Measurements from ENCODE around the gene BRAT1. TPM values are rescaled to one million over a fixed set of nuclear protein-coding genes. Genes with fewer than 3 reads are reported as not detected.
A peak's percentile ranks its signal among the peaks of the same experiment; 100 is the strongest.

BRAT1 gene
- total RNA-seq, 1 experiment from 2014 or later, result 50.0 TPM

- ATAC-seq, result no peak
- H3K4me3 Mint-ChIP-seq, result no peak overlapping the region
- no peaks in the 10 kb centered on the region; the same call in 1 of the 2 replicates for H3K27me3 Mint-ChIP-seq (ENCODE audit: low read depth)
- H3K27ac Mint-ChIP-seq, result peak overlapping the region; percentile 95
- peaks cover 25% of the 10 kb centered on the region for H3K4me1 Mint-ChIP-seq
- POLR2A ChIA-PET, result interaction anchor here (0.6 kb wide), 1 partner anchor 405 kb away, joined by 4 read pairs; no protein-coding TSS in a partner anchor
- DNase-seq (ENCODE audit: low spot score), result no peak
- TF ChIP-seq ZNF423 (CRISPR knock-in tag; IDR thresholded peaks at IDR 0.05), result peak; percentile 84
- no peak for TF ChIP-seq ZBTB43 (CRISPR knock-in tag; IDR thresholded peaks at IDR 0.05)
- TF ChIP-seq, protein P1, sequence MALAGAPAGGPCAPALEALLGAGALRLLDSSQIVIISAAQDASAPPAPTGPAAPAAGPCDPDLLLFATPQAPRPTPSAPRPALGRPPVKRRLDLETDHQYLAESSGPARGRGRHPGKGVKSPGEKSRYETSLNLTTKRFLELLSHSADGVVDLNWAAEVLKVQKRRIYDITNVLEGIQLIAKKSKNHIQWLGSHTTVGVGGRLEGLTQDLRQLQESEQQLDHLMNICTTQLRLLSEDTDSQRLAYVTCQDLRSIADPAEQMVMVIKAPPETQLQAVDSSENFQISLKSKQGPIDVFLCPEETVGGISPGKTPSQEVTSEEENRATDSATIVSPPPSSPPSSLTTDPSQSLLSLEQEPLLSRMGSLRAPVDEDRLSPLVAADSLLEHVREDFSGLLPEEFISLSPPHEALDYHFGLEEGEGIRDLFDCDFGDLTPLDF (CRISPR knock-in tag; IDR thresholded peaks at IDR 0.05), result no peak
- no peak for TF ChIP-seq PREB (CRISPR knock-in tag; IDR thresholded peaks at IDR 0.05; ENCODE audit: borderline replicate concordance)
- TF ChIP-seq ZNF263 (CRISPR knock-in tag; IDR thresholded peaks at IDR 0.05; ENCODE audit: low read depth), result no peak
- H3K36me3 Mint-ChIP-seq, result peaks cover 5% of the 10 kb centered on the region; the same call in 1 of the 2 replicates
- CTCF ChIA-PET, result interaction anchor here (0.6 to 7.1 kb wide), 6 partner anchors 11 to 177 kb away, joined by 3 to 65 read pairs (median 4); no protein-coding TSS in a partner anchor
- H3K9me3 Mint-ChIP-seq, result no peaks in the 10 kb centered on the region
Observed at GRCh38 chr7:2527505-2528467, 27.5 kb downstream of the BRAT1 start.

GRCh38 chr7:2526659-2527504 is 28.4 kb downstream of the BRAT1 start:
- DNase-seq (ENCODE audit: low spot score) (no peak), ATAC-seq (no peak)
- Mint-ChIP-seq H3K4me1 (peaks cover 32% of the 10 kb centered on the region), H3K9me3 (no peaks in the 10 kb centered on the region), H3K4me3 (no peak overlapping the region), H3K27me3 (ENCODE audit: low read depth) (peaks cover under 1% of the 10 kb centered on the region), H3K36me3 (peaks cover 5% of the 10 kb centered on the region; the same call in 1 of the 2 replicates), H3K27ac (no peak overlapping the region; the same call in 1 of the 2 replicates)
- POLR2A ChIA-PET, result no interaction called here
- TF ChIP-seq MXD4 (CRISPR knock-in tag; IDR thresholded peaks at IDR 0.05; ENCODE audit: borderline replicate concordance), result no peak
- TF ChIP-seq, protein P2, sequence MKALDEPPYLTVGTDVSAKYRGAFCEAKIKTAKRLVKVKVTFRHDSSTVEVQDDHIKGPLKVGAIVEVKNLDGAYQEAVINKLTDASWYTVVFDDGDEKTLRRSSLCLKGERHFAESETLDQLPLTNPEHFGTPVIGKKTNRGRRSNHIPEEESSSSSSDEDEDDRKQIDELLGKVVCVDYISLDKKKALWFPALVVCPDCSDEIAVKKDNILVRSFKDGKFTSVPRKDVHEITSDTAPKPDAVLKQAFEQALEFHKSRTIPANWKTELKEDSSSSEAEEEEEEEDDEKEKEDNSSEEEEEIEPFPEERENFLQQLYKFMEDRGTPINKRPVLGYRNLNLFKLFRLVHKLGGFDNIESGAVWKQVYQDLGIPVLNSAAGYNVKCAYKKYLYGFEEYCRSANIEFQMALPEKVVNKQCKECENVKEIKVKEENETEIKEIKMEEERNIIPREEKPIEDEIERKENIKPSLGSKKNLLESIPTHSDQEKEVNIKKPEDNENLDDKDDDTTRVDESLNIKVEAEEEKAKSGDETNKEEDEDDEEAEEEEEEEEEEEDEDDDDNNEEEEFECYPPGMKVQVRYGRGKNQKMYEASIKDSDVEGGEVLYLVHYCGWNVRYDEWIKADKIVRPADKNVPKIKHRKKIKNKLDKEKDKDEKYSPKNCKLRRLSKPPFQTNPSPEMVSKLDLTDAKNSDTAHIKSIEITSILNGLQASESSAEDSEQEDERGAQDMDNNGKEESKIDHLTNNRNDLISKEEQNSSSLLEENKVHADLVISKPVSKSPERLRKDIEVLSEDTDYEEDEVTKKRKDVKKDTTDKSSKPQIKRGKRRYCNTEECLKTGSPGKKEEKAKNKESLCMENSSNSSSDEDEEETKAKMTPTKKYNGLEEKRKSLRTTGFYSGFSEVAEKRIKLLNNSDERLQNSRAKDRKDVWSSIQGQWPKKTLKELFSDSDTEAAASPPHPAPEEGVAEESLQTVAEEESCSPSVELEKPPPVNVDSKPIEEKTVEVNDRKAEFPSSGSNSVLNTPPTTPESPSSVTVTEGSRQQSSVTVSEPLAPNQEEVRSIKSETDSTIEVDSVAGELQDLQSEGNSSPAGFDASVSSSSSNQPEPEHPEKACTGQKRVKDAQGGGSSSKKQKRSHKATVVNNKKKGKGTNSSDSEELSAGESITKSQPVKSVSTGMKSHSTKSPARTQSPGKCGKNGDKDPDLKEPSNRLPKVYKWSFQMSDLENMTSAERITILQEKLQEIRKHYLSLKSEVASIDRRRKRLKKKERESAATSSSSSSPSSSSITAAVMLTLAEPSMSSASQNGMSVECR (CRISPR knock-in tag; IDR thresholded peaks at IDR 0.05; ENCODE audit: borderline replicate concordance), result no peak
- 0 out of 2 replicates have a peak, but pooled peaks have one; percentile 12 for TF ChIP-seq HMGXB4 (CRISPR knock-in tag; IDR thresholded peaks at IDR 0.05)
- no peak for TF ChIP-seq ZNF532 (CRISPR knock-in tag; IDR thresholded peaks at IDR 0.05; ENCODE audit: borderline replicate concordance)
- no peak for TF ChIP-seq NR3C1 (CRISPR knock-in tag; conservative IDR thresholded peaks at IDR 0.05; ENCODE audit: low read depth)
- TF ChIP-seq, protein P1 (CRISPR knock-in tag; IDR thresholded peaks at IDR 0.05), result no peak
- CTCF ChIA-PET, result interaction anchor here (0.6 to 7.1 kb wide), 8 partner anchors 29 to 178 kb away, joined by 3 to 65 read pairs (median 4); no protein-coding TSS in a partner anchor

Data from WTC11 (cell line).